HG02884 (cell line): Measurements from ENCODE around the gene MSANTD1.

Experiments used
- ATAC-seq: cut with Tn5 transposase; IDR thresholded peaks from one replicate; pipeline ENCODE4 v1.9.1; 2021; ENCODE audit warnings: mild to moderate bottlenecking, moderate library complexity; ENCODE audit not compliant: unreplicated experiment

Gene MSANTD1

DNA sequence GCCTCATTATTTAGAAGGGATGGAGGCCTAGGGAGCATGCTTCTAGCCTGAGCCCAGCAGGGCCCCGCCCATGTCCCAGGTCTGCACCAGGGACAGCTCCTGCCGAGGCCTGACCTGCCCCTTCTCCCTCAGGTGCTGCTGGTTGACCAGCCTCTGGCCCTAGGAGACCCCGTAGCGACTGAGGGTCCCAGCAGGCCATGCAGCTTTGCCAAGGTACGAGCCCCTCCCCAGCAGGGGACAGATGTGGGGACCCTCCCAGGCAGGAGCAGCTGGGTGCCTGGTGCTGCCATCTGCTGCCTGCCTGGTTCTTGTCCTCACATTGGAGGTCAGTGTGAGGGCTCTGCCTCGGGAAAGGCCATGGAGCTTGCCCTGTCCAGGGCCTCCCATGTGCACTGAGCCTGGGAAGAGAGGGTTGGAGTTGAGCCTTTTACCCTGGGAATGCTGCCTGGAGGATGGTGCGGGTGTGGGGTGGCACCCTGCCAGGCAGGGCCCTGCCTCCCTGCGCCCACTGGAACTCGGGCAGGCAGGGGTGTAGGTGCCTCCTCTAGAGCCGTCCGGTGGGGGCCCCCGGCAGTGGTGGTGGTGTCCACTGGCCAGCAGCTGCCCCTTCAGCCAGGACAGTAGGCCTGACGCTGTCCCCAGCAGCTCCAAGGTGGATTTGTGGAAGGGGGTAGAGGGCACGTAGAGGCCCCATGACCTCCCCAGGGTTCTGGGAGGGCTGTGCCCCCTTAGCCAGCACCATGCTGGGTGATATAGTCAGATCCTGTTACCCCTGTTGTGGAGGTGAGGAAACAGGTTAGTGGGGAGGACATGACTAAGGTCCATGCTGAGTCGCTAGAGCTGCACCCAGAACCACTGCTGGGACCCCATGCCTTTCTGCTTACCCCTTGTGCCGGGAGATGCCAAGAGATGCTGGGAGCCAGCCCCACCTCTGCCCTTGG lies 2.2 kb upstream of the MSANTD1 start:
- ATAC-seq: no peak

DNA sequence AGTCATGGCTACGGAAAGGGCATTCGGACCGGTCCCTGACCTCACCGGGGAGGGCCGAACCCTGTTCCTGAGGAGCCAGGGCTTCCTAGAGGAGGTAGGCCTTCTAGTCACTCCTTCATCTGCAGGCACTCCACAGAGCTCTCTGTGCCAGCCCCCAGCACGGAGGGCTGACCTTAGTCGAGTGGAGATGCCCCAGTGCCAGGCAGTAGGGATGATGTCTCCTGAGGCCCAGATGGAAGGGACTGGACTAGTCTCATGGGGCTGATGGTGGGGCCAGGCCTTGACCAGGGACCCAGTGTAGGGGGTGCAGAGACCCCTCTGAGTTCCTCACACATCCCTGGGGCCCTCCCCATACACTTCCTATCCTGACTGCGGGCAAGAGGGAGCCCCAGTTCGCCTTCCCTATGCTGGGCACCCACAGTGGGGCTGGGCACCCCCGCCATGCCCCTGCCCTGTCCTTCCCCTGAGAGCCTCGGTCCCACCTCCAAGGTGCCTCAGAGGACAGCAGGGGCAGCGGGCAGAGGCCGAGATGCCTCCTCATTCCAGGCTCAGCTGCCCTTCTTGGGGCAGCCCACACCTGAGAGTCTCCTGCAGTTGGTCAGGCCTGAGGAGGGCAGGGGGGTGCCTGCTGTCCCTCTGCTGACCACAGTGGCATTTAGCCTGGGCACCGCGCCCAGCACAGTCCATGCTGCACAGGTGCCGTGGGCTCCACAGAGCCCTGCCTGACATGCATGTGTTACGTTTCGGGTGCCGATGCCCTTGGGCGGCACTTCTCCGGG lies 1.4 kb upstream of the MSANTD1 start:
- ATAC-seq: no peak

GRCh38 chr4:3248178-3248480 lies 830 bp upstream of the MSANTD1 start:
- no peak for ATAC-seq

GRCh38 chr4:3249711-3250437 lies 915 bp downstream of the MSANTD1 start:
- ATAC-seq: no peak

DNA sequence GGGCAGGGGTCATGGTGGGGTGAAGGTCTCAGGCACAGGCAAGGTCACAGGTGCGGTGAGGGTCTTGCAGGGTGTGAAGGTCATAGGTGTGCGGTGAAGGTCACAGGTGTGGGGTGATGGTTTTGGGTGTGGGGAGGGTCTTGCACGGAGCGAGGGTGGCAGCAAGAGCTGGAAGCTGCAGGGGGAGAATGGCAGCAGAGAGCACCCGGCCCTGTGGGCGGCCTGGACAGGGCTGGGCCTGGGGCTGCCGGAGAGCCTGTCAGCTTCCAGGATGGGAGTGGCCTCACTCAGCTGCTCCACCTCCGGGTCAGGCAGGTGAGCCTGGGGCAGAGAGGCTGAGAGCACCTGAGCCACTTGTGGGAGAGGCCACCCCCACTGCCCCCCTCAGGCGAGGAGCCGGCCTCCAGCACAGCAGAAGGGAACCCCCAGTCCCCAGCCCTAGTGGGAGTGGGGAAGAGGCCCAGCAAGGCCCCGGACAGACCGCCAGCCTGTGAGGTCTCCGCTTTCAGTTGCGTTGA lies 1.5 kb downstream of the MSANTD1 start:
- ATAC-seq: no peak

GRCh38 chr4:3250956-3251690 lies 2.2 kb downstream of the MSANTD1 start:
- no peak for ATAC-seq

DNA sequence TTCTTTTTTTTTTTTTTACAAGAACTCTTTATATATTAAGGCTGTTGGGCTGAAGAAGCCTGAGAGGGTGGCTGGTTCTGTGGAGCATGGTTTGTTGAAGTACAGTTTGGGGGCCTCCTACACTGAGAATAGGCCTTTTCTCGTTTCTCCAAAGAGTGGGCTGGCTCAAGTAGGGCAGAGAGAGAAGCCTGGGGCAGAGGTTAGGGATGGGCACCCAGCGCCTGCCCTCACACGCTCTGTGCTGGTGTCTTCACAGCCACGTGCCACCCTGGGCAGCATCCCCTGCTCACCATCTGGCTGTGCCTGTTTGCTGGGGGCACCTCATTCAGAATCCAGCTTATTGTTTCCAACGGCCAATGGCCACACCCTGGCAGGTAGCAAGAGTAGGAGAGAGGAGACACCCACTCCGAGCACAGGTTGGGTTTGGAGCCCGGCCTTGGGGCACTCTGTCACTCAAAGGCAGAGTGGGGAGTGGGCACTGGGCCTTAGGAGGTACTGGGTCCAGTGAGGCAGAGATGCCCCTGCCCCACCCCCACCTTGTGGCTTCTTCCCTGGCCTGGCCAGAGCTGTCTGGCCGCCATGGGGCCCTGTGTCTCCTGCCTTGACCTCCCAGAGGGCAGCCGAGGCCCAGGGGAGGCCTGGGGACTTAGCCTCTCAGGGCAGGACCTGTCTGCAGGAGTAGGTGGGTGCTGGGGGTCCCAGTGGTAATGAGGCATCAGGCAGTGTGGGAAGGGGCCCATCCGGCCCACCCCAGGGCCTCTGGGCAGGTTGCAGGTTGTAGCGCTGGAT lies 2.9 kb downstream of the MSANTD1 start:
- ATAC-seq: no peak

DNA sequence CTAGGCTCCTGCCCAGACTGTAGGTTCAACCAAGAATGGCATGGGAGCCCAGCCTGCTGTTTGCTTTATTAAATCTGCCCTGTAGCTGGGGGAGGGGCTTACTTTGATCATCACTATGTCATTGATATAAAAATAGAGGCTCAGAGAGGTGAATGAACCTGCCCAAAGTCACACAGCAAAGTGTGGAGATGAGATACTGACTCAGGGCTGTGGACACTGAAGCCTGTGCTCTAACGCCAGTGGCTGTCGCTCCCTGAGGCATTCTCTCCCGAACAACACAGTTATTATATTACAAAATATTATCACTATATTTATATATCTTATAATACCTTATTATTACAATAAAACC lies 3.5 kb downstream of the MSANTD1 start:
- no peak for ATAC-seq

GRCh38 chr4:3252831-3253641 lies 4.1 kb downstream of the MSANTD1 start:
- no peak for ATAC-seq

DNA sequence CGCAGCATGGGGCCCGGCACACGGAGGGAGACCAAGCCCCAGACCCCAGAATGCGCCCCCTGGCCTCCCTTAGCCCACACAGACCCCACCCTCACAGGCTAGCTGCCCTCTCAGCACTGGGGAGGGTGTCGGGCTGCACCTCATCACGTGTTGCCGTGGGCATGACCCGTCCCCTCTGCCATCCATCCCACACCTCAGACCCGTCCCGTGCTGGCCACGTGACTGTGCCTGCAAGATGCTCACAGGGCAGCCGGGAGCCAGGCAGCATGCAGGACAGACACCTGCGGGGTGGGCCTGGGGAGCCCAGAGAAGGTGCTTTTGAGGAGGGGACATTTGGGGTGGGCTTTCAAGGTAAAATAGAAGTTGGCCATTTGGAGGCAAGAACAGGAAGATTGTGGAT lies 4.8 kb downstream of the MSANTD1 start:
- ATAC-seq: no peak

- no peak for ATAC-seq
Measured at GRCh38 chr4:3254302-3255131, 5.6 kb downstream of the MSANTD1 start.

- no peak for ATAC-seq
Measured at GRCh38 chr4:3255611-3256186, 6.7 kb downstream of the MSANTD1 start.

DNA sequence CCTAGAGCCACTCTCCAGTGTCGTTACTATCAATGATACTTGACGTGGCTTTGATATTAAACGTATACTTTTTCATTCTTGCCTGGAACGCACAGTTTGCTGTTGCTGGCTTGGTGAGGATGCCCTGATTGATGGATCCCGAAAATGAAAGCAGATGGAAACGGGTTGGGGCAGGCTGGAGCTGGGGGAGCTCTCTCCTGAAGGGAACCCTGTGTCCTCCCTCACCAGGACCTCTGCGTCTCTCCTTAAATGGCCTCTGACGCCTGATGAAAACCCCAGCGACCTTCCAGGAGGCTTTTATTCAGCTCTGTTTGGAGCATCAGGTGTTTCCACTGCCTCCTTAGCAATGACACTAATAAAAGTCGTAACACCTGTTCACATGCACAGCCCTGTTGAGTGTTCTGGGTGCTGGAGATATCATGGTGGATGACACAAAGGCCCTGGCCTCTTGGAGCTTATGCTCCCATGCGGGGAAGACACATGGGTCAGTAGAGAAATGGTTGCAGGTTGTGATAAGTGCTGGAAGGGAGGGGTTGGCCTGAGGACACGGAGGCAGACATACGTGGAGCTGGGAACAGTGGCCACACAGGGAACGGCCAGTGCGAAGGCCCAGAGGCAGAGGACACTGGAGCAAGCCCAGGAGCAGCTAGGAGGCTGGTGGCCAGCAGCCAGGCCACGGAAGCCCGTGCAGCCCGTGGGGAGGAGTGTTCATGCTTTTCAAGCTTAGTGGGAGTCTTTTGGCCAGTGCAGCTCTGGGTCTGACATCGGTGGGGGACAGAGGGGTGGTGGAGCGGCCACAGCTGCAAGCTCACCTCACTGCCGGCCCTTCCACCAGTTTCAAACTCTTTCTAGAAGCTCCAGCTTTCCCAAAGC lies 7.5 kb downstream of the MSANTD1 start:
- ATAC-seq: no peak

DNA sequence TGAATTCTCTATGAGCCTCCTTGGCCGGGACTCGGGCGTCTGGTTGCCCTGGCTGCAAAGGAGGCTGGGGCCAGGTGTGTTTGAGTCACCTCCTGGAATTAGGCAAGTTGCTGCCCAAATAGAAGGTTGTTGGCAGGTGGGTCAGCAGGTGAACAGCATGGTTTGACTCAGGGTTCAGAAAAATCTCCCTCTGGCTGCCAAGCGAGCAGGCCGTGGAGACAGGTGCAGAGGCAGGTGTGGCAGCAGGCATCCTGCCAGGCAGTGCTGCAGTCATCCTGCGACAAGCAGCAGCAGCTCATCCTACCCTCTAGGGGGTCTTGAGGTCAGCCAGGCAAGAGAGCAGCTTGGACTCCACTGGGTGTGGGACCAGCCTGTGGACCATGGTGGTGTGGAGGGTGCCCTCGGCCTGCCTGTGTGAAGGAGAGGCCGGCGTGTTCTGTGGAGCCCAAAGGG lies 8.2 kb downstream of the MSANTD1 start:
- ATAC-seq: no peak

DNA sequence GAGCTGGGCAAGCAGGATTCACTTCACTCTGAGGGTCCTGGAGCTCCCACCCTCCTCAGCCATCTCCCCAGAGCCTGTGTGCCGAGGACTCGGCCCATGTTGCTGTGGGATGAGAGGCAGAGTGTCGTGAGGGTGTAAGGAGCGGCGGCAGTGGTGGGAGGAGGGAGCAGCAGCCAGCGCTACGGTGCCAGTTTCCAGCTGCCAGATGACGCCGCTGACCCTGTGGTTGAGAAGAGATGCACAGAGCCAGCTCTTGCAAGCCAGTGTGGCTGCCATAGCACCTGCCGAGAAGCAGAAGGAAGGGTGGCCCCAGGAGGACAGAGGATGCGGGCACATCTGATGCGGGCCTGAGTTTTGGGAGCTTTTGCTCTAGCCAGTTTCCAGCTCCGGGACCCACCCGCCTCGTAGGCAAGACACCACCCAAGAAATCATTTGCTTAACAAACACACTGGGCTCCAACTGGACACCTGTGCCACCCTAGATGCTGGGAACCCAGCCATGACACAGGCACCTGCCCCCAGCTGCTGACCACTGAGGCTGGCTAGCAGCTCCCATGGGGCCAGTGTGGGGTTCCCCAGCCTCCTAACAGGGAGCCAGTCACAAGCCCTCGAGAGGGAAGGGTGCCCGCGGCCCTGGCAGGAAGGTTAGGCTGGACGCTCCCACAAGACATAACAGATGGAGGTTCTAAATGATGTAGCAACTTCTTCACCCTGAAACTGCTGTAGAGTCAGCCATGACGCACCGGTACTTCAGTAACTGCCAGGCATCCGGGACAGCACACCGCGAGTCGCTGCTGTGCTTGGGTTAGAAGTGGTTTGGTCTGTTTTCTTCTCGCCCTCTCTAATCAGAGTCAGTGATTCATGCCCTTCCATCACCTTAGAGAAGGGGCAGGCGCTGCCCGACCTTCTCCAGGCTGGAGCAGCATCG lies 8.9 kb downstream of the MSANTD1 start:
- ATAC-seq: no peak
